Measurements from ENCODE around the gene COL8A2.

Gene COL8A2

DNA sequence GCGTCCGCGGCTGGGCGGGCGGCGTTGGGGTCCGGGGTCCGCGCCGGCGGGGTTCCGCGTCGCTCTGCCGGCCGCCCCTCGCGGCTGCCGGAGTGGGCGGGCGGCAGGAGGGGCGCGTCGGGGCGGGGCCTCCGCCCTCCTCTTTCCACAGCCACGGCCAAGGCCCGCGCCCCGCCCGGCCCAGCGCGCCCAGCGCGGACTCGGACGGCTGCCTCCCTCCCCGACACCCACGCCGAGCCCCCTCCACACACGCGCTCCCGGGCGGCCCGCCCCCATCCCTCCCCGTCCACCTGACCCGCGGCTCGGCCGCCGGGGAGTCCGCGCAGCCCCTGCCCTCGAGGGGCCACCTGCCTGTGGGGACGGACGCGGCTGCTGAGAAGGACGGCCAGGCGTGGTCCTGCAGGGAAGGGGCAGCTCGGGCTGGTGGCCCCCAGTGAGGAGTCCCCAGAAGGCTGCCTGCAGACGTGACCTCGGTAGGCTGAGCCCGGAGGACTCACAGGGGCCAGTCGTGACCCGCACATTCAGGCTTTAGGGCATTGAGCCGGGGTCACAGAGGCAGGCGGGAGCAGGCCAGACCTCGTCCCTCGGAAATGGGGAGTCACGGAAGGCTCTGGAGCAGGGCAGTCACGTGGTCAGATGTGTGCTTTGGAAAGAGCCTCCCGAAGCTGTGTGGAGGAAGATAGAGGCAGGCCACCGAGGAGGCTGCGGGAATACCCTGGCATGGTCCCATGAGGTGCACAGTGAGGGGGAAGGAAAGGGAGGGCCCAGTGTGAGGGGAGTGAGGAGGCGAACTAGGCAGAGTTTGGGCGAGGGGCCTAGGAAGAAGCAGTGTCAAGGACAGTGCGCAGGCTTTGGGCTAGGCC is at the start of gene COL8A2:
TSS of gene COL8A2 (minus strand) at position 94 of the 863 bp plus-strand sequence. CDS start 24,980 bp downstream, outside the sequence.
- H3K4me3 ChIP-seq (ENCODE audit: low read depth, low read length), result 0 out of 2 replicates have a peak within 1 kb of the TSS, but pooled peaks have one; percentile 3
- ChIA-PET POLR2A (no interaction called here), CTCF (no interaction called here)
- no peak for DNase-seq (ENCODE audit: low read depth, low spot score)
- TF ChIP-seq, protein P1, sequence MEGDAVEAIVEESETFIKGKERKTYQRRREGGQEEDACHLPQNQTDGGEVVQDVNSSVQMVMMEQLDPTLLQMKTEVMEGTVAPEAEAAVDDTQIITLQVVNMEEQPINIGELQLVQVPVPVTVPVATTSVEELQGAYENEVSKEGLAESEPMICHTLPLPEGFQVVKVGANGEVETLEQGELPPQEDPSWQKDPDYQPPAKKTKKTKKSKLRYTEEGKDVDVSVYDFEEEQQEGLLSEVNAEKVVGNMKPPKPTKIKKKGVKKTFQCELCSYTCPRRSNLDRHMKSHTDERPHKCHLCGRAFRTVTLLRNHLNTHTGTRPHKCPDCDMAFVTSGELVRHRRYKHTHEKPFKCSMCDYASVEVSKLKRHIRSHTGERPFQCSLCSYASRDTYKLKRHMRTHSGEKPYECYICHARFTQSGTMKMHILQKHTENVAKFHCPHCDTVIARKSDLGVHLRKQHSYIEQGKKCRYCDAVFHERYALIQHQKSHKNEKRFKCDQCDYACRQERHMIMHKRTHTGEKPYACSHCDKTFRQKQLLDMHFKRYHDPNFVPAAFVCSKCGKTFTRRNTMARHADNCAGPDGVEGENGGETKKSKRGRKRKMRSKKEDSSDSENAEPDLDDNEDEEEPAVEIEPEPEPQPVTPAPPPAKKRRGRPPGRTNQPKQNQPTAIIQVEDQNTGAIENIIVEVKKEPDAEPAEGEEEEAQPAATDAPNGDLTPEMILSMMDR (IDR thresholded peaks at IDR 0.05; ENCODE audit: insufficient read depth, low read length, missing control alignments), result no peak

GRCh38 chr1:36174713-36175112 is 49.7 kb upstream of the COL8A2 start:
- ChIA-PET POLR2A (interaction anchor here (0.6 kb wide), 1 partner anchor 71 kb away, joined by 3 read pairs; no protein-coding TSS in a partner anchor), CTCF (interaction anchor here (0.8 to 7.8 kb wide), 3 partner anchors 13 to 74 kb away, joined by 3 to 54 read pairs (median 6); no protein-coding TSS in a partner anchor)
- no peak overlapping the region for H3K4me3 ChIP-seq (ENCODE audit: low read depth, low read length)
- TF ChIP-seq, protein P1 (IDR thresholded peaks at IDR 0.05; ENCODE audit: insufficient read depth, low read length, missing control alignments), result no peak
- DNase-seq (ENCODE audit: low read depth, low spot score), result no peak

DNA sequence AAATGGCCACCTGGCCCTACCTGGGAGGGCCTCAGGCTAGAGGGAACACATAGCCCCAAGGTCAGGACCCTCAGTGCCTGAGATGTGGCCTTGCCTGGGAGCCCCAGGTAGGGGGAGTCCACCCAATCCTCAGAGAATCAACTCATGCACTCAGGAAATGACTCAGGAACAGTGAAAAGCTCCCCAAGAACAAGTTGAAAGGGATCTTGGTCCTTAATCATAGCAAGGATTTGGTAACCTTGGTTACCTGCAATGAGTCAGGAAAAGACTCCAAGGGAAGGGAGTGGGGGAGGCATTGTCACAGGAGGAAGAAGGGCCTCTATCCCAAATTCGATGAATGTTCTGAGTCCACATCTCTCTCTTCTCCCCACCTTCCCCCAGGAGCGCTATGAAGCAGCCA is 48.0 kb upstream of the COL8A2 start:
- TF ChIP-seq, protein P1 (IDR thresholded peaks at IDR 0.05; ENCODE audit: insufficient read depth, low read length, missing control alignments), result no peak
- no peak overlapping the region for H3K4me3 ChIP-seq (ENCODE audit: low read depth, low read length)
- ChIA-PET POLR2A (interaction anchor here (1.0 to 1.4 kb wide), 2 partner anchors 17 to 24 kb away, joined by 4 to 5 read pairs; partner anchors contain the start of genes MAP7D1 and TRAPPC3), CTCF (interaction anchor here (0.8 to 7.8 kb wide), 5 partner anchors 10 to 73 kb away, joined by 3 to 54 read pairs (median 6); no protein-coding TSS in a partner anchor)
- DNase-seq (ENCODE audit: low read depth, low spot score), result no peak

- H3K4me3 ChIP-seq (ENCODE audit: low read depth, low read length), result no peak overlapping the region
- CTCF ChIA-PET, result interaction anchor here (0.5 to 7.8 kb wide), 6 partner anchors 11 to 240 kb away, joined by 3 to 54 read pairs (median 4); no protein-coding TSS in a partner anchor
- POLR2A ChIA-PET, result interaction anchor here (1.0 to 1.4 kb wide), 2 partner anchors 16 to 23 kb away, joined by 4 to 5 read pairs; partner anchors contain the start of genes MAP7D1 and TRAPPC3
- DNase-seq (ENCODE audit: low read depth, low spot score), result no peak
- TF ChIP-seq, protein P1 (IDR thresholded peaks at IDR 0.05; ENCODE audit: insufficient read depth, low read length, missing control alignments), result no peak
Observed at GRCh38 chr1:36172017-36172747, 47.2 kb upstream of the COL8A2 start.

GRCh38 chr1:36170643-36171412 is 45.8 kb upstream of the COL8A2 start:
- ChIA-PET POLR2A (interaction anchor here (1.1 kb wide), 1 partner anchor 10 kb away, joined by 3 read pairs; no protein-coding TSS in a partner anchor), CTCF (interaction anchor here (1.0 to 7.8 kb wide), 5 partner anchors 9 to 71 kb away, joined by 4 to 54 read pairs (median 6); no protein-coding TSS in a partner anchor)
- DNase-seq (ENCODE audit: low read depth, low spot score), result no peak
- H3K4me3 ChIP-seq (ENCODE audit: low read depth, low read length), result no peak overlapping the region
- TF ChIP-seq, protein P1 (IDR thresholded peaks at IDR 0.05; ENCODE audit: insufficient read depth, low read length, missing control alignments), result no peak
